HepG2 (cell line): ENCODE data around the gene TMEM97.

Experiments
- NFYC ChIP-seq: IDR thresholded peaks from 2 replicates; pipeline ENCODE4 v1.6.1; 2016; ENCODE audit warnings: missing genetic modification reagents, missing compliant biosample characterization
- PITX1 ChIP-seq: sonication (generic); formaldehyde crosslinking; IDR thresholded peaks from 2 replicates; pipeline ENCODE4 v1.5.1; 2020; ENCODE audit warnings: mild to moderate bottlenecking, missing genetic modification reagents
- RBM39 ChIP-seq: fragments of 200-400 bp; formaldehyde crosslinking; IDR thresholded peaks from one replicate; pipeline ENCODE4 v1.6.1; 2018; ENCODE audit warnings: antibody characterized with exemption, mild to moderate bottlenecking, low read depth, low read length; ENCODE audit not compliant: poor library complexity, severe bottlenecking
- ZNF12 ChIP-seq: sonication (generic); formaldehyde crosslinking; IDR thresholded peaks from 2 replicates; pipeline ENCODE4 v1.5.0; 2020; ENCODE audit warnings: missing genetic modification reagents
- TF ChIP-seq, protein P1 (sequence below): IDR thresholded peaks from 2 replicates; pipeline ENCODE4 v1.6.1; 2012; ENCODE audit warnings: inconsistent platforms
- TF ChIP-seq, protein P2 (sequence below): sonication (generic); formaldehyde crosslinking; IDR thresholded peaks from 2 replicates; pipeline ENCODE4 v1.9.0; 2022; ENCODE audit warnings: missing genetic modification reagents, mild to moderate bottlenecking, borderline replicate concordance

DNA sequence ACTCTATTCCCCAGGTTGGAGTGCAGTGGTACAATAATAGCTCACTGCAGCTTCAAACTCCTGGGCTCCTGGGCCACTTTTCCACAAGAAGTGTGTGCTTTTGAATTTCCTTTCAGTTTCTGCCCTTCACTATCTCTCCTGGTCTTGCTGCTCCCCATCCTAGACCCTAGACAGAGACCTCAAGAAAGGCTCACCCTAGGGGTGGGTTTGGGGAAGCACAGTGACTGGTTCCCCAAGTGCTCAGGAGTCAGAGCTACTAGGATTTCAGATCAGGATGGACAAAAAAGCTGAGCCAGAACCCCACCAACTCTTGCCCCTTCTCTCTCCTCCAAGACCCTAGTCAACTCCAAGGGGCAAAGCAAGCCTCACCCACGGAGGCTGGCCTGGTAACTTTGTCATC lies 47.6 kb downstream of the TMEM97 start:
- TF ChIP-seq, protein P1, sequence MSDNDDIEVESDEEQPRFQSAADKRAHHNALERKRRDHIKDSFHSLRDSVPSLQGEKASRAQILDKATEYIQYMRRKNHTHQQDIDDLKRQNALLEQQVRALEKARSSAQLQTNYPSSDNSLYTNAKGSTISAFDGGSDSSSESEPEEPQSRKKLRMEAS = no peak
- no peak for TF ChIP-seq NFYC (CRISPR knock-in tag)
- no peak for TF ChIP-seq RBM39
- TF ChIP-seq, protein P2, sequence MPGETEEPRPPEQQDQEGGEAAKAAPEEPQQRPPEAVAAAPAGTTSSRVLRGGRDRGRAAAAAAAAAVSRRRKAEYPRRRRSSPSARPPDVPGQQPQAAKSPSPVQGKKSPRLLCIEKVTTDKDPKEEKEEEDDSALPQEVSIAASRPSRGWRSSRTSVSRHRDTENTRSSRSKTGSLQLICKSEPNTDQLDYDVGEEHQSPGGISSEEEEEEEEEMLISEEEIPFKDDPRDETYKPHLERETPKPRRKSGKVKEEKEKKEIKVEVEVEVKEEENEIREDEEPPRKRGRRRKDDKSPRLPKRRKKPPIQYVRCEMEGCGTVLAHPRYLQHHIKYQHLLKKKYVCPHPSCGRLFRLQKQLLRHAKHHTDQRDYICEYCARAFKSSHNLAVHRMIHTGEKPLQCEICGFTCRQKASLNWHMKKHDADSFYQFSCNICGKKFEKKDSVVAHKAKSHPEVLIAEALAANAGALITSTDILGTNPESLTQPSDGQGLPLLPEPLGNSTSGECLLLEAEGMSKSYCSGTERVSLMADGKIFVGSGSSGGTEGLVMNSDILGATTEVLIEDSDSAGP (CRISPR knock-in tag) = no peak
- TF ChIP-seq PITX1 (CRISPR knock-in tag) = no peak
- TF ChIP-seq ZNF12 (CRISPR knock-in tag) = no peak
